H9 (cell line): ENCODE data around the gene ASCL3. TPM values are rescaled to one million over a fixed set of nuclear protein-coding genes. Genes with fewer than 3 reads are reported as not detected.
A peak's percentile ranks its signal among the peaks of the same experiment; 100 is the strongest.

Experiments used
- DNase-seq: peaks from one replicate; pipeline ENCODE4 v3.0.0-alpha.2; 2017
- H2AFZ ChIP-seq: one replicate; pipeline ENCODE4 v1.6.1; 2013; ENCODE audit warnings: mild to moderate bottlenecking, low read length, control low read depth, moderate library complexity
- H2AK5ac ChIP-seq: 2 replicates; pipeline ENCODE4 v1.6.1; 2013; ENCODE audit warnings: low read length, control low read depth, mixed read lengths; ENCODE audit not compliant: insufficient read length
- H2BK120ac ChIP-seq: one replicate; pipeline ENCODE4 v1.6.1; 2013; ENCODE audit warnings: low read depth, mild to moderate bottlenecking, low read length, control low read depth, inconsistent platforms; ENCODE audit not compliant: poor library complexity, severe bottlenecking
- H2BK12ac ChIP-seq: 2 replicates; pipeline ENCODE4 v1.6.1; 2013; ENCODE audit warnings: low read length, control low read depth, mixed read lengths, low read depth; ENCODE audit not compliant: insufficient read length
- H2BK15ac ChIP-seq: 2 replicates; pipeline ENCODE4 v1.6.1; 2013; ENCODE audit warnings: low read depth, low read length, control low read depth
- H2BK20ac ChIP-seq: one replicate; pipeline ENCODE4 v1.6.1; 2013; ENCODE audit warnings: low read depth, mild to moderate bottlenecking, low read length, control low read depth, inconsistent platforms; ENCODE audit not compliant: poor library complexity, severe bottlenecking
- H2BK5ac ChIP-seq: 2 replicates; pipeline ENCODE4 v1.6.1; 2013; ENCODE audit warnings: low read length, control low read depth, mixed read lengths; ENCODE audit not compliant: insufficient read length
- H3K14ac ChIP-seq: 2 replicates; pipeline ENCODE4 v1.6.1; 2013; ENCODE audit warnings: low read length, control low read depth; ENCODE audit not compliant: insufficient read depth
- H3K18ac ChIP-seq: 2 replicates; pipeline ENCODE4 v1.6.1; 2013; ENCODE audit warnings: low read depth, mild to moderate bottlenecking, mixed read lengths, low read length, control low read depth; ENCODE audit not compliant: insufficient read length
- H3K23ac ChIP-seq: 2 replicates; pipeline ENCODE4 v1.6.1; 2013; ENCODE audit warnings: low read length, control low read depth, mixed read lengths, low read depth; ENCODE audit not compliant: insufficient read length
- H3K23me2 ChIP-seq: 2 replicates; pipeline ENCODE4 v1.6.1; 2013; ENCODE audit warnings: low read depth, mild to moderate bottlenecking, mixed read lengths, low read length, control low read depth; ENCODE audit not compliant: insufficient read length, poor library complexity, severe bottlenecking
- H3K27ac ChIP-seq: 2 replicates; pipeline ENCODE4 v1.5.1; 2013; ENCODE audit warnings: low read length, control low read depth, mixed read lengths, low read depth; ENCODE audit not compliant: insufficient read length
- H3K27me3 ChIP-seq: 2 replicates; pipeline ENCODE4 v1.6.1; 2013; ENCODE audit warnings: low read length, control low read depth, inconsistent platforms; ENCODE audit not compliant: insufficient read depth
- H3K4ac ChIP-seq: 2 replicates; pipeline ENCODE4 v1.6.1; 2013; ENCODE audit warnings: low read depth, mild to moderate bottlenecking, control low read depth, inconsistent platforms, low read length, moderate library complexity
- H3K4me1 ChIP-seq: 2 replicates; pipeline ENCODE4 v1.6.1; 2013; ENCODE audit warnings: low read length, control low read depth, inconsistent platforms; ENCODE audit not compliant: insufficient read depth
- H3K4me2 ChIP-seq: 2 replicates; pipeline ENCODE4 v1.6.1; 2013; ENCODE audit warnings: low read length, control low read depth, mixed read lengths; ENCODE audit not compliant: insufficient read length, insufficient read depth
- H3K56ac ChIP-seq: 2 replicates; pipeline ENCODE4 v1.6.1; 2013; ENCODE audit warnings: low read depth, mild to moderate bottlenecking, mixed read lengths, low read length, control low read depth; ENCODE audit not compliant: insufficient read length
- H3K79me1 ChIP-seq: 2 replicates; pipeline ENCODE4 v1.6.1; 2013; ENCODE audit warnings: low read depth, mild to moderate bottlenecking, moderate library complexity, low read length, control low read depth, inconsistent platforms; ENCODE audit not compliant: insufficient read depth, poor library complexity, severe bottlenecking
- H3K79me2 ChIP-seq: 2 replicates; pipeline ENCODE4 v1.6.1; 2013; ENCODE audit warnings: low read length, control low read depth, inconsistent platforms; ENCODE audit not compliant: insufficient read depth
- H3K9ac ChIP-seq: 2 replicates; pipeline ENCODE4 v1.6.1; 2013; ENCODE audit warnings: low read length, control low read depth, mixed read lengths; ENCODE audit not compliant: insufficient read length; ENCODE audit errors: extremely low read depth
- H3K9me3 ChIP-seq: one replicate; pipeline ENCODE4 v1.6.1; 2013; ENCODE audit warnings: low read depth, low read length, inconsistent platforms; ENCODE audit not compliant: control insufficient read depth
- H3T11ph ChIP-seq: one replicate; pipeline ENCODE4 v1.6.1; 2013; ENCODE audit warnings: mild to moderate bottlenecking, low read length, control low read depth, inconsistent platforms
- H4K20me1 ChIP-seq: one replicate; pipeline ENCODE4 v1.6.1; 2013; ENCODE audit not compliant: control insufficient read depth, insufficient read length, insufficient read depth
- H4K5ac ChIP-seq: 2 replicates; pipeline ENCODE4 v1.6.1; 2013; ENCODE audit warnings: low read depth, mild to moderate bottlenecking, mixed read lengths, low read length, control low read depth; ENCODE audit not compliant: insufficient read length
- H4K8ac ChIP-seq: replicated peaks from 2 replicates; pipeline ENCODE4 v1.6.1; 2013; ENCODE audit warnings: low read length, control low read depth, mixed read lengths, low read depth; ENCODE audit not compliant: insufficient read length
- H4K91ac ChIP-seq: 2 replicates; pipeline ENCODE4 v1.6.1; 2013; ENCODE audit warnings: low read depth, mild to moderate bottlenecking, moderate library complexity, mixed read lengths, low read length, control low read depth; ENCODE audit not compliant: insufficient read length
- H3K27ac Mint-ChIP-seq, 3 experiments: 2 replicates in 2 of 3; 3 replicates in 1 of 3; pipeline ENCODE4 v1.8.0; 2020 to 2021; ENCODE audit warnings: mixed read lengths in 3 of 3, mild to moderate bottlenecking in 1 of 3, moderate library complexity in 1 of 3
- H3K27me3 Mint-ChIP-seq: 2 replicates; pipeline ENCODE4 v1.8.0; 2021; ENCODE audit warnings: low read depth, mild to moderate bottlenecking, moderate library complexity, mixed read lengths
- H3K36me3 Mint-ChIP-seq, 3 experiments: 2 replicates in 2 of 3; 3 replicates in 1 of 3; pipeline ENCODE4 v1.8.0; 2020 to 2021; ENCODE audit warnings: low read depth in 3 of 3, mixed read lengths in 3 of 3; ENCODE audit not compliant: insufficient read depth in 1 of 3
- H3K4me1 Mint-ChIP-seq, 2 experiments: 2 replicates each; pipeline ENCODE4 v1.8.0; 2020; ENCODE audit warnings: mixed read lengths in 2 of 2
- H3K4me3 Mint-ChIP-seq, 2 experiments: 2 replicates in 1 of 2; 3 replicates in 1 of 2; pipeline ENCODE4 v1.8.0; 2020 to 2021; ENCODE audit warnings: mild to moderate bottlenecking in 2 of 2, mixed read lengths in 2 of 2, moderate library complexity in 1 of 2
- H3K9me3 Mint-ChIP-seq, 2 experiments: 2 replicates in 1 of 2; 3 replicates in 1 of 2; pipeline ENCODE4 v1.8.0; 2020; ENCODE audit warnings: mild to moderate bottlenecking in 2 of 2, mixed read lengths in 2 of 2, moderate library complexity in 1 of 2
- CTCF ChIP-seq: fragments of 200-600 bp; sonication (generic); conservative IDR thresholded peaks from 3 replicates; pipeline ENCODE4 v1.8.0; 2021; ENCODE audit warnings: antibody characterized with exemption, mild to moderate bottlenecking
- WGBS: extraction: QIAGEN DNeasy Blood & Tissue Kit; methylation state at CpG from one replicate; pipeline ENCODE4 v1.1.7; 2013; ENCODE audit warnings: missing lambda C conversion rate, low lambda C conversion rate, mixed read lengths; ENCODE audit not compliant: insufficient read length; ENCODE audit errors: extremely low coverage; 5-methylcytosine and 5-hydroxymethylcytosine counted together
- total RNA-seq: library from RNA; stranded (reverse); gene quantifications from 2 replicates; pipeline ENCODE4 v1.2.1, GENCODE V29; 2021

The ASCL3 gene
- total RNA-seq, 1 experiment from 2014 or later = not detected

GRCh38 chr11:8962841-8963240 lies 20.0 kb upstream of the ASCL3 start:
- no peaks in the 10 kb centered on the region for H3K27me3 ChIP-seq
- no peak for TF ChIP-seq CTCF
- no peak overlapping the region for H3K18ac ChIP-seq
- H3K14ac ChIP-seq = no peak overlapping the region
- peaks cover 0 to 2% of the 10 kb centered on the region in 2 experiments; a peak in 1 of 5 replicates for H3K9me3 Mint-ChIP-seq
- H4K8ac ChIP-seq = no peak overlapping the region
- H2AFZ ChIP-seq = no peak overlapping the region
- H3K4me3 Mint-ChIP-seq = peak overlapping the region; percentile 56 to 92
- peaks cover 7% of the 10 kb centered on the region for H3K23me2 ChIP-seq
- no peak overlapping the region for H2BK12ac ChIP-seq
- H3K36me3 Mint-ChIP-seq = no peaks in the 10 kb centered on the region
- DNase-seq = no peak
- no peak overlapping the region for H4K91ac ChIP-seq
- H3K9me3 ChIP-seq = no peaks in the 10 kb centered on the region
- no peak overlapping the region for H2BK5ac ChIP-seq
- no peak overlapping the region for H4K5ac ChIP-seq
- H3K56ac ChIP-seq = no peak overlapping the region
- H3K79me1 ChIP-seq = no peaks in the 10 kb centered on the region
- no peak overlapping the region for H3K4ac ChIP-seq
- H3T11ph ChIP-seq = no peak overlapping the region
- H3K27ac ChIP-seq = no peak overlapping the region
- H2BK15ac ChIP-seq = no peak overlapping the region
- H3K4me1 Mint-ChIP-seq = peaks cover 13 to 16% of the 10 kb centered on the region in 2 experiments
- H3K27me3 Mint-ChIP-seq = no peaks in the 10 kb centered on the region
- H4K20me1 ChIP-seq = no peaks in the 10 kb centered on the region
- no peak overlapping the region for H3K27ac Mint-ChIP-seq
- no CpG with 5 or more reads among the region's 2 CpGs for WGBS
- H3K9ac ChIP-seq = no peak overlapping the region
- no peak overlapping the region for H3K4me2 ChIP-seq
- H3K23ac ChIP-seq = no peak overlapping the region
- H2AK5ac ChIP-seq = no peak overlapping the region
- no peak overlapping the region for H2BK120ac ChIP-seq
- H2BK20ac ChIP-seq = no peak overlapping the region
- H3K79me2 ChIP-seq = 0 out of 2 replicates have a peak, but pooled peaks cover 1% of the 10 kb centered on the region
- H3K4me1 ChIP-seq = no peaks in the 10 kb centered on the region
